IMR-90 (cell line): ENCODE measurements around the gene AKAP13. TPM values are rescaled to one million over a fixed set of nuclear protein-coding genes. Genes with fewer than 3 reads are reported as not detected.

Experiments
- ATAC-seq: fragments of 200-7000 bp; cut with Tn5 transposase; 2 replicates; pipeline ENCODE4 v1.9.1; 2020; ENCODE audit warnings: low read depth, mild to moderate bottlenecking, moderate library complexity
- BruUV-seq: library from RNA; stranded (reverse); fragments of 400-500 nt; replicated peaks from 2 replicates; lab custom pipeline; 2021; lab: Mats Ljungman, UMichigan
- CTCF ChIA-PET: fragments of 300-600 bp; formaldehyde crosslinking; extraction: SDS; loops from one replicate; lab custom pipeline; 2021; ENCODE audit warnings: antibody characterized with exemption; lab: Yijun Ruan, JAX
- POLR2A ChIA-PET: fragments of 300-600 bp; sonication (Branson Sonifier 250); formaldehyde crosslinking; loops from one replicate; lab custom pipeline; 2022; ENCODE audit warnings: antibody characterized with exemption; ENCODE audit not compliant: unreplicated experiment; lab: Charles Lee
- DNase-seq: peaks from one replicate; pipeline ENCODE4 v3.0.0; 2013
- H2AFZ ChIP-seq: replicated peaks from 2 replicates; pipeline ENCODE3; 2013; ENCODE audit warnings: low read length, mild to moderate bottlenecking; ENCODE audit not compliant: poor library complexity
- H2AK5ac ChIP-seq: 2 replicates; pipeline ENCODE4 v1.6.1; 2013; ENCODE audit warnings: low read depth, low read length, inconsistent platforms
- H2AK9ac ChIP-seq: replicated peaks from 2 replicates; pipeline ENCODE3; 2013; ENCODE audit warnings: mild to moderate bottlenecking, low read depth, low read length, moderate library complexity; ENCODE audit not compliant: poor library complexity
- H2BK120ac ChIP-seq: 2 replicates; pipeline ENCODE4 v1.6.1; 2013; ENCODE audit warnings: low read depth, low read length, inconsistent platforms
- H2BK15ac ChIP-seq: 3 replicates; pipeline ENCODE4 v1.6.1; 2013; ENCODE audit warnings: low read depth, low read length, inconsistent platforms
- H2BK20ac ChIP-seq: 2 replicates; pipeline ENCODE4 v1.6.1; 2013; ENCODE audit warnings: low read depth, mild to moderate bottlenecking, inconsistent platforms, low read length, moderate library complexity
- H2BK5ac ChIP-seq: 2 replicates; pipeline ENCODE4 v1.6.1; 2013; ENCODE audit warnings: mild to moderate bottlenecking, low read depth, low read length, inconsistent platforms; ENCODE audit not compliant: poor library complexity, severe bottlenecking
- H3K14ac ChIP-seq: replicated peaks from 2 replicates; pipeline ENCODE4 v1.6.1; 2013; ENCODE audit warnings: low read depth, low read length, inconsistent platforms
- H3K18ac ChIP-seq: 2 replicates; pipeline ENCODE4 v1.6.1; 2013; ENCODE audit warnings: low read depth, low read length, control low read depth
- H3K23ac ChIP-seq: 2 replicates; pipeline ENCODE4 v1.6.1; 2013; ENCODE audit warnings: low read depth, low read length, inconsistent platforms
- H3K27ac ChIP-seq: 2 replicates; pipeline ENCODE4 v1.5.1; 2013; ENCODE audit warnings: mild to moderate bottlenecking, control low read depth, low read length; ENCODE audit not compliant: insufficient read depth
- H3K27me3 ChIP-seq: 2 replicates; pipeline ENCODE4 v1.6.1; 2013; ENCODE audit warnings: low read length; ENCODE audit not compliant: control insufficient read depth, insufficient read depth
- H3K36me3 ChIP-seq: 2 replicates; pipeline ENCODE4 v1.6.1; 2013; ENCODE audit warnings: low read length, mixed read lengths; ENCODE audit not compliant: control insufficient read depth, insufficient read depth
- H3K4ac ChIP-seq: 2 replicates; pipeline ENCODE4 v1.6.1; 2013; ENCODE audit warnings: low read depth, low read length, inconsistent platforms
- H3K4me1 ChIP-seq: 2 replicates; pipeline ENCODE4 v1.6.1; 2013; ENCODE audit warnings: low read length, mixed read lengths; ENCODE audit not compliant: control insufficient read depth, insufficient read depth
- H3K4me2 ChIP-seq: 2 replicates; pipeline ENCODE4 v1.6.1; 2013; ENCODE audit warnings: low read depth, mild to moderate bottlenecking, control low read depth, low read length, moderate library complexity
- H3K4me3 ChIP-seq: 2 replicates; pipeline ENCODE4 v1.5.1; 2013; ENCODE audit warnings: low read depth, mild to moderate bottlenecking, control low read depth, low read length, moderate library complexity; ENCODE audit not compliant: insufficient read depth
- H3K56ac ChIP-seq: 2 replicates; pipeline ENCODE4 v1.6.1; 2013; ENCODE audit warnings: low read length, inconsistent platforms; ENCODE audit not compliant: insufficient read depth; ENCODE audit errors: extremely low read depth
- H3K79me1 ChIP-seq, 2 experiments: 2 replicates each; pipeline ENCODE4 v1.6.1; 2013; ENCODE audit warnings: low read length in 2 of 2, inconsistent platforms in 1 of 2, low read depth in 1 of 2
- H3K9ac ChIP-seq: 2 replicates; pipeline ENCODE4 v1.6.1; 2013; ENCODE audit warnings: low read depth, low read length, control low read depth
- H3K9me1 ChIP-seq: 2 replicates; pipeline ENCODE4 v1.6.1; 2013; ENCODE audit warnings: low read length, inconsistent platforms; ENCODE audit not compliant: insufficient read depth
- H3K9me3 ChIP-seq: 2 replicates; pipeline ENCODE4 v1.6.1; 2013; ENCODE audit warnings: low read length; ENCODE audit not compliant: control insufficient read depth, insufficient read depth
- H4K20me1 ChIP-seq: 2 replicates; pipeline ENCODE4 v1.6.1; 2013; ENCODE audit warnings: low read length, inconsistent platforms; ENCODE audit not compliant: insufficient read depth
- H4K5ac ChIP-seq: 2 replicates; pipeline ENCODE4 v1.6.1; 2013; ENCODE audit warnings: mild to moderate bottlenecking, low read depth, low read length, control low read depth
- H4K8ac ChIP-seq, 2 experiments: 2 replicates each; pipeline ENCODE4 v1.6.1; 2013; ENCODE audit warnings: low read depth in 2 of 2, low read length in 2 of 2, control low read depth in 1 of 2, inconsistent platforms in 1 of 2
- H4K91ac ChIP-seq: 2 replicates; pipeline ENCODE4 v1.6.1; 2013; ENCODE audit warnings: low read depth, low read length, inconsistent platforms; ENCODE audit not compliant: insufficient read depth
- BHLHE40 ChIP-seq: fragments of 150-350 bp; IDR thresholded peaks from 2 replicates; pipeline ENCODE4 v1.6.1; 2016; ENCODE audit warnings: mild to moderate bottlenecking, low read depth, low read length
- CEBPB ChIP-seq: IDR thresholded peaks from 2 replicates; pipeline ENCODE4 v1.6.1; 2012; ENCODE audit warnings: low read depth, low read length, improper control_type of control experiment
- CHD1 ChIP-seq: IDR thresholded peaks from 2 replicates; pipeline ENCODE4 v1.6.1; 2012; ENCODE audit warnings: low read depth, low read length, improper control_type of control experiment
- CTCF ChIP-seq: conservative IDR thresholded peaks from 2 replicates; pipeline ENCODE4 v1.5.1; 2012; ENCODE audit warnings: mild to moderate bottlenecking, low read depth, low read length, improper control_type of control experiment
- ELK1 ChIP-seq: fragments of 150-350 bp; IDR thresholded peaks from 2 replicates; pipeline ENCODE4 v1.6.1; 2016; ENCODE audit warnings: low read depth, mild to moderate bottlenecking, low read length, moderate library complexity, borderline replicate concordance
- FOS ChIP-seq: fragments of 150-350 bp; IDR thresholded peaks from 2 replicates; pipeline ENCODE4 v1.6.1; 2016; ENCODE audit warnings: low read depth, low read length
- MAFK ChIP-seq: IDR thresholded peaks from 2 replicates; pipeline ENCODE4 v1.6.1; 2012; ENCODE audit warnings: low read depth, low read length, improper control_type of control experiment
- MAZ ChIP-seq: IDR thresholded peaks from 2 replicates; pipeline ENCODE4 v1.6.1; 2012; ENCODE audit warnings: low read depth, mild to moderate bottlenecking, low read length, improper control_type of control experiment, moderate library complexity, borderline replicate concordance
- MXI1 ChIP-seq: IDR thresholded peaks from 2 replicates; pipeline ENCODE4 v1.6.1; 2012; ENCODE audit warnings: low read depth, mild to moderate bottlenecking, low read length, moderate library complexity, borderline replicate concordance
- NFE2L2 ChIP-seq: fragments of 150-350 bp; IDR thresholded peaks from 2 replicates; pipeline ENCODE4 v1.6.1; 2016; ENCODE audit warnings: low read depth, mild to moderate bottlenecking, low read length
- POLR2A ChIP-seq: IDR thresholded peaks from 2 replicates; pipeline ENCODE4 v1.6.1; 2012; ENCODE audit warnings: mild to moderate bottlenecking, low read depth, low read length
- RAD21 ChIP-seq: IDR thresholded peaks from 2 replicates; pipeline ENCODE4 v1.6.1; 2012; ENCODE audit warnings: low read length, improper control_type of control experiment
- RCOR1 ChIP-seq: IDR thresholded peaks from 2 replicates; pipeline ENCODE4 v1.6.1; 2012; ENCODE audit warnings: mild to moderate bottlenecking, low read length, improper control_type of control experiment; ENCODE audit not compliant: insufficient replicate concordance
- RFX5 ChIP-seq: IDR thresholded peaks from 2 replicates; pipeline ENCODE4 v1.8.0; 2012; ENCODE audit warnings: low read depth, mild to moderate bottlenecking, low read length, moderate library complexity
- SMC3 ChIP-seq: fragments of 150-350 bp; IDR thresholded peaks from 2 replicates; pipeline ENCODE4 v1.6.1; 2016; ENCODE audit warnings: low read depth, mild to moderate bottlenecking, antibody characterized with exemption, low read length, moderate library complexity
- USF2 ChIP-seq: fragments of 150-350 bp; IDR thresholded peaks from 2 replicates; pipeline ENCODE4 v1.6.1; 2017; ENCODE audit warnings: mild to moderate bottlenecking, antibody characterized with exemption, low read length, low read depth
- WGBS, 2 experiments: methylation state at CpG; one replicate each; pipeline versions ENCODE4 v1.1.5 to v1.1.7; 2013; ENCODE audit warnings: missing lambda C conversion rate in 2 of 2; ENCODE audit not compliant: insufficient read length in 1 of 2; ENCODE audit errors: extremely low coverage in 2 of 2; 5-methylcytosine and 5-hydroxymethylcytosine counted together
- dilution Hi-C: fragments of 300-500 bp; cut with HindIII; formaldehyde crosslinking; loops from one replicate; pipeline ENCODE4 v1.14.3; 2018; ENCODE audit warnings: low sequenced_read_pairs; ENCODE audit not compliant: unreplicated experiment
- in situ Hi-C: fragments of 300-500 bp; cut with MboI; formaldehyde crosslinking; loops from 3 replicates; pipeline ENCODE4 v1.14.3; 2019; ENCODE audit warnings: low sequenced_read_pairs, inconsistent platforms, mixed read lengths
- intact Hi-C: fragments of 100-400 bp; cut with micrococcal nuclease; formaldehyde crosslinking; loops from 2 replicates; pipeline ENCODE4 v1.10.0; 2022
- polyA plus RNA-seq, 3 experiments: library from polyadenylated mRNA; depleted of rRNA; stranded (reverse); fragments of >200 nt; gene quantifications; 2 replicates each; pipeline ENCODE4 v1.2.3, GENCODE V29; 2012; ENCODE audit warnings: low replicate concordance in 1 of 3
- total RNA-seq: library from RNA; depleted of rRNA; stranded (reverse); fragments of >200 nt; gene quantifications from 2 replicates; pipeline ENCODE4 v1.2.3, GENCODE V29; 2012

Gene AKAP13
- total and polyA plus RNA-seq, 2 of the 4 experiments (the other 2 are of a cell fraction), result 10.4 to 46.4 TPM

GRCh38 chr15:85362436-85363081 lies 17.8 kb upstream of the AKAP13 start:
- H3K4me3 ChIP-seq, result no peak overlapping the region
- no peak overlapping the region for H3K4me2 ChIP-seq
- no peak for TF ChIP-seq NFE2L2
- TF ChIP-seq RCOR1, result no peak
- no peak for TF ChIP-seq POLR2A
- no peak for TF ChIP-seq RAD21
- TF ChIP-seq RFX5, result no peak
- no peak for TF ChIP-seq USF2
- no peak for TF ChIP-seq CHD1
- no peak for TF ChIP-seq MXI1
- no peak for TF ChIP-seq MAFK
- no peak for TF ChIP-seq SMC3
- no peak for TF ChIP-seq MAZ
- TF ChIP-seq BHLHE40, result no peak
- no peak for TF ChIP-seq CEBPB
- TF ChIP-seq ELK1, result no peak
- TF ChIP-seq CTCF, result no peak
- no peak for TF ChIP-seq FOS
- no peak overlapping the region for H3K4ac ChIP-seq
- H3K27me3 ChIP-seq, result no peaks in the 10 kb centered on the region; the same call in 1 of the 2 replicates
- no peak overlapping the region for H2AFZ ChIP-seq
- H3K27ac ChIP-seq, result no peak overlapping the region
- no peak overlapping the region for H2BK15ac ChIP-seq
- H2BK20ac ChIP-seq, result no peak overlapping the region
- no peaks in the 10 kb centered on the region for H3K36me3 ChIP-seq
- H2AK9ac ChIP-seq, result no peak overlapping the region
- ATAC-seq (no peak), DNase-seq (no peak)
- BruUV-seq, result no TSS peak
- intact Hi-C loops, result no loop called here
- 0 out of 2 replicates have a peak, but pooled peaks cover 1% of the 10 kb centered on the region for H3K9me1 ChIP-seq
- no peak overlapping the region for H4K8ac ChIP-seq
- H3K56ac ChIP-seq, result no peak overlapping the region
- no peak overlapping the region for H4K91ac ChIP-seq
- H3K14ac ChIP-seq, result no peak overlapping the region
- in situ Hi-C loops, result no loop called here
- H2BK120ac ChIP-seq, result no peak overlapping the region
- no peak overlapping the region for H4K5ac ChIP-seq
- WGBS, 2 experiments, result 87% methylated on average over 2 of the region's 6 CpGs; no CpG with 5 or more reads in 1 of the 2 experiments
- no peak overlapping the region for H3K23ac ChIP-seq
- H2AK5ac ChIP-seq, result no peak overlapping the region
- no peaks in the 10 kb centered on the region for H3K4me1 ChIP-seq
- no peak overlapping the region for H3K18ac ChIP-seq
- no peak overlapping the region for H2BK5ac ChIP-seq
- CTCF ChIA-PET, result no interaction called here
- no peaks in the 10 kb centered on the region for H3K79me1 ChIP-seq
- no peak overlapping the region for H3K9ac ChIP-seq
- dilution Hi-C loops, result no loop called here
- H4K20me1 ChIP-seq, result no peaks in the 10 kb centered on the region
- POLR2A ChIA-PET, result no interaction called here
- no peaks in the 10 kb centered on the region for H3K9me3 ChIP-seq
